ENCODE results near the gene ELAVL3.

ELAVL3 gene

DNA sequence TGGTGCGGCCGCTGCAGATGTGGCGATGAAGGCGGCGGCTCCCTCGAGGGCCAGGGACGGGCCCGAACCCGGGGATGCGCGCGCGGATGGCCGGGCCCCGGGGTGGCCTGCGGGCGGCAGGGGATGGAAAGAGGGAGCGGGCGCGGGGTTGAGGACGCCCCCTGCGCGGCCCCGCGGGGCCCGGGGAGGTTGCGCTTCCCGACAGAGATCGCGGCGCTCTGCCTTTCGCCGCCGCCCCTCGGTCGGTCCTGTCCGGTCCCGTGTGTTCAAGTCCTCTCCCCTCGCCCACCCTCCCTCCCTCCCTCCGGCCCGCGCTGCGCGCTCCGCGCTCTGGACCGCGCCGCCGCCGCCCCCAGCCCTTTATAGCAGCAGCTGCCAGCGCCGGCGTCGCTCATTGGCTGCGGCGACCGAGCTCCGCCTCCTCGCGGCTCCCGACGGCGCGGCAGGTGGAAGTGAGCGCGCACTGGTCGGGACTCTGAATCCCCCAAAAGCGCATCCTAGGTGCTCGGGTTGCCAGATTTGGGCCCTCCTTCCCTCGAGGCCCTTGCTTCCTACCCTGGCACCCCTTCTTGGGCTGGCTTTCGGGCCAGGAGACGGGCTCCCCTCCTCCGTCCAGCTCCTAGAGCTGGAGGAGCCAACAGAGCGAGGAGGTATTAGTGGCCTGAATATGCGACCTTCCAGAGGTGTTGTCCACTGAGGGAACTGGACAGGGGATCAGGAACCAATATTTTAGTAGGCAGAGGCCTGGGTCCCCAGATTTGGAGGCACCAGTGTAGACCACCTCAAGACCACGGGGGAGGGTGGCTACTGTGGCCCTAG, at the start of gene ELAVL3:
TSS of gene ELAVL3 (minus strand) at position 332 of the 819 bp plus-strand sequence. CDS start 438 bp downstream, outside the sequence.
- Mint-ChIP-seq H3K4me3 (peak within 1 kb of the TSS; percentile 54), H3K27me3 (peaks cover 70% of the 10 kb centered on the region), H3K9me3 (no peaks in the 10 kb centered on the region), H3K27ac (peak within 1 kb of the TSS; percentile 52), H3K4me1 (peaks cover 33% of the 10 kb centered on the region), H3K36me3 (peaks cover 18% of the 10 kb centered on the region)
- DNase-seq, result no peak
- CTCF ChIA-PET, result interaction anchor here (1.7 kb wide), 1 partner anchor 12 kb away, joined by 5 read pairs; no protein-coding TSS in a partner anchor

DNA sequence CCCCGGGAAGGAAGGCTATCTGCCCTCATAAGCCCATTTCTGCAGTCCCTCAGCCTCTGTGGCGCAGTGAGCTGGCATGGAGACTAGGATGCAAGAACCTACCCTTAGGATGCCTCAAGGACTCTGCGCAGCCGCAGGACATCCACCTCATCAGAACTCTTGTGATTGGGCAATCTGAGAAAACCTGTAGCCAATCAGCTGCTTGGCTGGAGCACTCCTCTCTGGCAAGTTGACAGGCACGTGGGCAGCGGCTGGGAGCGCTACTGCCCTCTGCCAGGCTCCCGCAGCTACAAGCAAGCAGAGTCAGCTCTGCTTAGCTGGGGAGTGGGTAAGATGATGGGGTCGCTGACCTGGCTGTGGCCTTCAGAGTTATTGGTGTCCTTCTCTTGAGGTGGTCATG, 49.6 kb upstream of the ELAVL3 start:
- H3K4me3 Mint-ChIP-seq, result no peak overlapping the region

DNA sequence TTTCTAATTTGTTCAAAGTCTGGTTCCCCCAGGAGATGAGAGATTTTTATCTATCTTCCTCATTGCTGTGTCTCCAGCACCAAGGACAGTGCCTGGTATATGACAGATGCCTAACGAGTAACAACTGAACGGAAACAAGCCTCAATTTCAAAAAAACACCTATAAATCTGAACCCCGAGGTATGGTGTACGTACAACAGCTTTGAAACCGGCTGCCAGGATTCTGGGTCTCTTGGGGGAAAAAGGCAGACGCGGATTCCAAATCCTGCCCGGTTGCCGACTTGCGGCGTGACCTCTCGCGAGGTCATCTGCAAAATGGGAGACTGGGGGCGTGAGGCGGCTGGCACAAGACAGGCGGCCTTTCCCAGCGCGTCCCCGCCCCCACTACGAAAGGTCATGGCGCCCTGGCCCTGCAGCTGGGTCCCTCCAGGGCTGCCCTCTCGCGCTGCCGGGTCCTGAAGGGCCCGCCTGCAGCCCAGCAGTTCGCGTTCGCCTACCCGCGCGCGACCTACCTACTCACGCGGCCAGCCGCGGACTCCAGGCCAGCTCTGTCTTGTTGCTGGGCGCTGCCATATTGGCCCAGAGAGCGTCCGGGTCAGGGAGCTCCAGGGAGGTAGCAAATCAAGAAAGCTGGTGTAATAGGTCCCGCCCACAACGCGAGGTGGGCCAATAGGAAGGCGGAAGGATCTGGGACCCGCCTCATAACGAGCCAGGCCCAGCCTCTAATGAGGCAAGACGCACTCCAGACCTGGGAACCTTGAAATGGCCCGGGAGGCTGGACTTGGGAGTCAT, 47.9 kb upstream of the ELAVL3 start, which contains the start of gene ECSIT:
TSS of gene ECSIT (minus strand) at position 584 of the 791 bp plus-strand sequence. CDS start 9,964 bp downstream, outside the sequence.
- CTCF ChIA-PET, result interaction anchor here (0.7 to 1.1 kb wide), 3 partner anchors 59 to 404 kb away, joined by 3 read pairs; no protein-coding TSS in a partner anchor
- peak; percentile 95 for DNase-seq
- Mint-ChIP-seq H3K4me3 (peak within 1 kb of the TSS; percentile 84), H3K4me1 (peaks cover 19% of the 10 kb centered on the region), H3K36me3 (no peaks in the 10 kb centered on the region), H3K9me3 (no peaks in the 10 kb centered on the region), H3K27me3 (peaks cover under 1% of the 10 kb centered on the region), H3K27ac (peak within 1 kb of the TSS; percentile 88)

More for the DNA sequence above, 49.6 kb upstream of the ELAVL3 start:
- Mint-ChIP-seq H3K27me3 (peaks cover 14% of the 10 kb centered on the region), H3K4me1 (peaks cover 24% of the 10 kb centered on the region), H3K36me3 (no peaks in the 10 kb centered on the region), H3K9me3 (no peaks in the 10 kb centered on the region), H3K27ac (no peak overlapping the region)
- DNase-seq, result peak; percentile 58
- CTCF ChIA-PET, result no interaction called here

DNA sequence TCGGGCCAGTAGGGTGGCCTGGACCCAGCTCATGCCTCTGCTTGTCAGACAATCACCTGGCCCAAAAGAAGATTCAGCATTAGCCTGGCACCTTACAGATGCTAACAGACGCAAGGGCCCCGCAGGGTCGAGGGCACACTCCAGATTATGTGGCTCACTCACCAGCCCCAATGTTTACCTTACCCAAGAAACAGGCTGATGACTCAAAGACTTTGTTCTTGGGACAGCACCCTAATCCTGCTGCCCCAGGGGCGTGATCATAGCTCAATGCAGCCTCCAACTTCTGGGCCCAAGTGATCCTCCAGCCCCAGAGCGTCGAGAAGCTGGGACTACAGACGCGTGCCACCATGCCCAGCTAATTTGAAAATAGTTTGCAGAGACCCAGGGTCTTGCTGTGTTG, 38.3 kb upstream of the ELAVL3 start:
- DNase-seq, result no peak
- no peaks in the 10 kb centered on the region for H3K4me1 Mint-ChIP-seq
- H3K9me3 Mint-ChIP-seq, result no peaks in the 10 kb centered on the region
- H3K27ac Mint-ChIP-seq, result no peak overlapping the region
- no peaks in the 10 kb centered on the region for H3K27me3 Mint-ChIP-seq
- CTCF ChIA-PET, result no interaction called here
- H3K36me3 Mint-ChIP-seq, result peaks cover 4% of the 10 kb centered on the region
- no peak overlapping the region for H3K4me3 Mint-ChIP-seq

DNA sequence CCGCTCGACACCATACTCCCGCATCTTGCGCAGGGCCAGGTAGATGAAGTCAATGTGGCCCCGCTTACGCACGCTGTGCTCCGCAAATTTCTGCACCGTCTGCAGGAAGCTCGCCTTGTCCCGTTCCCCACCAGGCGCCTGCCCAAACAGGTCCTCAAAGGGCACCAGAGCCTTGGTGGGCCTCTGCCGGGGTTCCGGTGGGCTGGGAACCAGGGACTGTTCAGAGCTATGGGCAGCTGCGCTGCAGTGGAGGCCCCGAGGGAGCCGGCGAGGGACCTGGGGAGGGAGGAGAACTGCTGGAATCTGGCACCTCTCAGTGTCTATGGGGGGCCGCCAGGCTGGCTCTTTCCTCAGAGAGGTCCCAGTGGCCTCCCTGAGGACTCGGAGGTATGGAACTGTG, 33.1 kb upstream of the ELAVL3 start:
- Mint-ChIP-seq H3K27ac (no peak overlapping the region), H3K27me3 (no peaks in the 10 kb centered on the region), H3K4me3 (no peak overlapping the region), H3K9me3 (no peaks in the 10 kb centered on the region), H3K36me3 (peaks cover 9% of the 10 kb centered on the region), H3K4me1 (no peaks in the 10 kb centered on the region)
- CTCF ChIA-PET, result interaction anchor here (1.2 kb wide), 1 partner anchor 17 kb away, joined by 3 read pairs; no protein-coding TSS in a partner anchor
- no peak for DNase-seq

DNA sequence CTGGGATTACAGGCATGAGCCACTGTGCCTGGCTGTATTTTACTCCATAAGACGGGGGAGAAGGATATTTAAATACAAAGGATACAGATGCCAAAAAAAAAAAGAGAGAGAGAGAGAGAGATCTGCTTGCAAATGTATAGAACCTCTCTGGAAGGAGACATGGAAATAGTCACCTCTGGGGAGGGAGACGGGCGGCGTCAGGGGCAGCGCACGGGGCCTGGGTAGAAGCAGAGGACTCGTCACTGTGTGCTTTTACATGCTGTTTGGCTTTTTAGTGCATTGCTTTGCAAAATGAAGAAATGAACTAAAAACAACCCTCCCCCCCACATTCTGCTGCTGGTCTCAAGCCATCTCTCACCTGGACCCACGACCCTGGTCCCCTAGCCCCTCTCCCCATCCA, 29.6 kb upstream of the ELAVL3 start:
- Mint-ChIP-seq H3K27me3 (no peaks in the 10 kb centered on the region), H3K4me1 (peaks cover 14% of the 10 kb centered on the region), H3K36me3 (peaks cover 9% of the 10 kb centered on the region), H3K9me3 (no peaks in the 10 kb centered on the region), H3K4me3 (no peak overlapping the region), H3K27ac (no peak overlapping the region)
- DNase-seq, result no peak
- CTCF ChIA-PET, result interaction anchor here (0.8 kb wide), 1 partner anchor 15 kb away, joined by 3 read pairs; no protein-coding TSS in a partner anchor

DNA sequence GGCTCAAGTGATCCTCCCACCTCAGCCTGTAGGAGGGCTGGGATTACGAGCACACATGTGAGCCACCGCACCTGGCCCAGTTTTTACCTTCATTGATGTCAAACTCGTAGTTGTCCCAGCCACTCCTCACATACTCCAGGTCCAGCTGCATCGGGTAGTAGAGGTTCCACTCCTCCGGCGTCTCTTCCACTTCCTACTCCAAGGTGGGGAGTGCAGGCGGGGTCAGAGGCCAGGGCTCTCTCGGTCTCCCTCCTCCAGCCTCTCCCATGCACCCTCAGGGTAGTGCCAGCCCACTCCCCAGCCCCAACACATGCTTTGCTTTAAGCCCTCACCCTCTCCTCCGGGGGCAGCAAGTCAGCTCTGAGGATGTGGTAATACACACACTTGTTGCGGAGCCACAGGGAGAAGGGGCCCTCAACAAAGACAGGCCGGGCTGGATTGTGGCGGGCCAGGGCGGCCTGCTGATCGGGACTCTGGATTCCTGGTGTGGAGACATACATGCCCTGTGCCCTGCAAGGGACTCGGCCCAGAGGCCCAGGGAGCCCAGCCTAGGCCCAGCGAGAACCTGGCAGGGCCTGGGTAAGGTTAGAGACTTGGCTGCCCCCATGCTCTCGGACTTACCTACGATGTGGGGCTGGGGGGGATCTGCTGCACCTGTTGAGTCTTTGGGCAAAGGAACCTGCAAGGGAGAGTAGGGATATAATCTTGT, 26.7 kb upstream of the ELAVL3 start:
- H3K36me3 Mint-ChIP-seq, result peaks cover 10% of the 10 kb centered on the region
- no peak for DNase-seq
- H3K4me1 Mint-ChIP-seq, result peaks cover 26% of the 10 kb centered on the region
- H3K9me3 Mint-ChIP-seq, result no peaks in the 10 kb centered on the region
- no peaks in the 10 kb centered on the region for H3K27me3 Mint-ChIP-seq
- H3K4me3 Mint-ChIP-seq, result peak overlapping the region; percentile 91
- no peak overlapping the region for H3K27ac Mint-ChIP-seq
- CTCF ChIA-PET, result no interaction called here

DNA sequence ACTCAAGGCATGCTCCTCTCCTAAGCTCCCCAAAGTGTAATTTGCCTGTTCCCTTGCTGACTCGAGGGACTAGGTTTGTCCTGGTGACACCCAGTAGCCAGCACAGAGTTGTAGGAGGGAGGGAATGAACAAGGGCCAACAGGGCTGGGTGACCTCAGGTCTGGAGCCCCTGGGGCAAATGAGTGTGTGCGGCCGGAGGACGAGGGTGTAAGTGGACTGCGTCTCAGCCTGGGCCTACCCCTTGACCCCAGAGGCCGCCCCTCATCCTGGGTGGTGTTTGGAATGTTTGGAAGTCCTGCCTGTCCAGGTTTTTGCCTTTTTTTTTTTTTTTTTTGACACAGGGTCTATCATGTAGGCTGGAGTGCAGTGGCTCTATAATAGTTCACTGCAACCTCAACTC, 26.1 kb upstream of the ELAVL3 start:
- H3K27me3 Mint-ChIP-seq, result no peaks in the 10 kb centered on the region
- peak overlapping the region; percentile 91 for H3K4me3 Mint-ChIP-seq
- DNase-seq, result no peak
- CTCF ChIA-PET, result no interaction called here
- peak overlapping the region; percentile 83 for H3K27ac Mint-ChIP-seq
- H3K9me3 Mint-ChIP-seq, result no peaks in the 10 kb centered on the region
- peaks cover 26% of the 10 kb centered on the region for H3K4me1 Mint-ChIP-seq
- peaks cover 10% of the 10 kb centered on the region for H3K36me3 Mint-ChIP-seq

DNA sequence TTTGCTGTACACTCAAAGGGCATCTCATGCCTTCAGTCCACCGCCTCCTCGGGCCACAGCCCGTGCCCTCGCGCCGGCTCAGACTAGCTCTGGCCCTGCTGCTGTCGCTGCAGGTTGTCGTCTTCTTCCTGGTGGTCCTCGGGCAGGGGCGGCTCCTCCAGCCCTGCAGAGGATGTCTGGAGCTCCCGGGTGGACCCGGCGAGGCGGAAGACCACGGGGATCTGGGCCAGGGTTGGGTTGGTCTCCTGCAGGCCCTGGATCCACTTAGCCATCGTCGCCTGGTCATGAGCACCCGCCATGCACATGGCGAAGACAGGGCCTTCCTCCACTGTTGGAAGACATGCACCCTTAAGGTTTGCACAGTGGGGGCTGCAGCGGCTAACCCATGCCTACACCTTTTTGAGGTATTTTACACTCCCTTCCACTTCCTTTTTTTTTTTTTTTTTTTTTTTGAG, 25.3 kb upstream of the ELAVL3 start:
- no peak for DNase-seq
- Mint-ChIP-seq H3K9me3 (no peaks in the 10 kb centered on the region), H3K27me3 (no peaks in the 10 kb centered on the region), H3K27ac (peak overlapping the region; percentile 95), H3K4me1 (peaks cover 26% of the 10 kb centered on the region), H3K36me3 (peaks cover 11% of the 10 kb centered on the region), H3K4me3 (peak overlapping the region; percentile 91)
- CTCF ChIA-PET, result interaction anchor here (1.3 kb wide), 1 partner anchor 23 kb away, joined by 4 read pairs; no protein-coding TSS in a partner anchor

DNA sequence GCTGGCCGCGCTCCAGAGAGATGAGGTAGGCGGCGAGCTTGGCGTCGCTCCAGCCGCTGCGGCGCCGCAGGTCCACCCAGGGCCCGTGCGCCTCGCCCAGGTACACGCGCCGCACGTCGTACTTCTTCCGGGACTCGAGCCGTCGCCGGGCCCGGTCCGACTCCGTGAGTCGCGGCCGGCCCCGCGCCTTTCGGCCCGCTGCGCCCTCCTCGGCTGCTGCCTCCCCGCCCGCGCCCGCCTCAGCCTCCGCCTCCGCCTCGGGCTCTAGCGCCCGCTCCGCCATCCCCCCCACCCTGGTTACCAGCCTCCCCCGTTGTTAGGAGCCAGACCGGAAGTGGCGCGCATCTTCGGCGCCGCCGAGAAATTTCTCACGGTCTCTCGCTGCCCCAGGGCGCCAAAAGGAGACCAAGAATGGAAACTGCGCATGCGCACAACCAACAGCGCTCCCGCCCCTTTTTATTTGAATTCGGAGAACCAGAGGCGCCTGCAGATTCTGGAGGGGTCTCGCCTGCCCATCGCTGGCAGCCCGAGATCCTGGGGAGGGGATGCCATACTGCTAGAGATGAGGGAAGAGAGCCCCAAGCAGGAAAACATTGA, 24.8 kb upstream of the ELAVL3 start, which contains the start of gene ZNF653:
TSS of gene ZNF653 (minus strand) at position 336 of the 597 bp plus-strand sequence. CDS start at position 283, 53 bp downstream.
- peak within 1 kb of the TSS; percentile 95 for H3K27ac Mint-ChIP-seq
- DNase-seq, result peak; percentile 96
- H3K4me3 Mint-ChIP-seq, result peak within 1 kb of the TSS; percentile 91
- no peaks in the 10 kb centered on the region for H3K27me3 Mint-ChIP-seq
- CTCF ChIA-PET, result interaction anchor here (1.3 kb wide), 1 partner anchor 23 kb away, joined by 4 read pairs; no protein-coding TSS in a partner anchor
- peaks cover 12% of the 10 kb centered on the region for H3K36me3 Mint-ChIP-seq
- H3K4me1 Mint-ChIP-seq, result peaks cover 26% of the 10 kb centered on the region
- no peaks in the 10 kb centered on the region for H3K9me3 Mint-ChIP-seq

DNA sequence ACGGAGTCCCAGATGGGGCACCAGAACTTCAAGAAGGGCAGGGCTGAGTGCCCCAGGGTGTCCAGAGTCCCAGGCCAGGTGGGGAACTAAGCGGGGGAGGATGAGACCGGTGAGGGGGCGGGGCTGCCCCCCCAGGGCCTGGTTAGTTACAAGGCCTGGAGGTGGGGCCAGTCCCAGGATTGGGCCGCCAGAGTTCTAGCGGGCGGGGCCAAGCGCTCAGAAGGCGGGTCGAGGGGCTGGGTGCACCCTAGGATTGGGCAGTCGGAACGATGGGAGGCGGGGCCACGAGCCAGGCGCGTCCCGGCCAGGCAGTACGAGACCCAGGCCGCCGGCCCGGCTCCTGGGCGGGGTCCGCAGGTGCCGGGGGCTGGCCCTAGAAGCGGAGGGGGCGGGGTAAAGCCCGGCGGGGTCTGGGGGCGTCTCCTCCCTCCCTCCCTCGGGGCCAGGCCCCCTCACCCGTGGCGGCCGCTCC, 24.2 kb upstream of the ELAVL3 start:
- no peaks in the 10 kb centered on the region for H3K9me3 Mint-ChIP-seq
- peak overlapping the region; percentile 95 for H3K27ac Mint-ChIP-seq
- H3K4me1 Mint-ChIP-seq, result peaks cover 26% of the 10 kb centered on the region
- no peaks in the 10 kb centered on the region for H3K27me3 Mint-ChIP-seq
- H3K36me3 Mint-ChIP-seq, result peaks cover 12% of the 10 kb centered on the region
- CTCF ChIA-PET, result no interaction called here
- peak; percentile 98 for DNase-seq
- peak overlapping the region; percentile 91 for H3K4me3 Mint-ChIP-seq

DNA sequence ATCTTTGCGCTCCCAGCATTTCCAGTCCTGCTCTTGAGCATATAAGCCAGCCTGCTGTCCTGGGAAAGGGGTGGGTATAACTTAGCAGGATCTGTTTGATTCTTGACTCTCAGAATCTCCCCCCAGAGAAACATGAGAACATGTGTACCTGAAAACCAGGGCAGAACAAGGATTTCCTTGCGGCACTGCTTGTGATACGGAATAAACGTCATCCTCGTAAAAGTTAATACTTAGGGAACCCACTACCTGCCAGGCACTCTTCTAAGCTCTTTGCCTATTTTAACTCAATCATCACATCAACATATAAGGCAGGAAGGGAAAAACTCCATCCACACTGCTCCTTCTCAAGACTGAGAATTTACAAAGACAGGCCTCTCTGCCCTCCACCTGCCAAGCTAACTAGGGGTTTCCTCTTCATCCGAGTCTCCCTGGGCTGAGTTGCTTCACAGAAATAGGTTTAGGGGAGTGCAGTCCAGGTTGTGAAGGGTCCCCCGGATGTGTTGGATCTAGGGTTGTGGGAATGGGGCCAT, 23.7 kb upstream of the ELAVL3 start:
- peaks cover 13% of the 10 kb centered on the region for H3K36me3 Mint-ChIP-seq
- CTCF ChIA-PET, result no interaction called here
- H3K27me3 Mint-ChIP-seq, result no peaks in the 10 kb centered on the region
- H3K27ac Mint-ChIP-seq, result peak overlapping the region; percentile 89
- H3K4me1 Mint-ChIP-seq, result peaks cover 26% of the 10 kb centered on the region
- H3K4me3 Mint-ChIP-seq, result peak overlapping the region; percentile 91
- no peaks in the 10 kb centered on the region for H3K9me3 Mint-ChIP-seq
- no peak for DNase-seq

DNA sequence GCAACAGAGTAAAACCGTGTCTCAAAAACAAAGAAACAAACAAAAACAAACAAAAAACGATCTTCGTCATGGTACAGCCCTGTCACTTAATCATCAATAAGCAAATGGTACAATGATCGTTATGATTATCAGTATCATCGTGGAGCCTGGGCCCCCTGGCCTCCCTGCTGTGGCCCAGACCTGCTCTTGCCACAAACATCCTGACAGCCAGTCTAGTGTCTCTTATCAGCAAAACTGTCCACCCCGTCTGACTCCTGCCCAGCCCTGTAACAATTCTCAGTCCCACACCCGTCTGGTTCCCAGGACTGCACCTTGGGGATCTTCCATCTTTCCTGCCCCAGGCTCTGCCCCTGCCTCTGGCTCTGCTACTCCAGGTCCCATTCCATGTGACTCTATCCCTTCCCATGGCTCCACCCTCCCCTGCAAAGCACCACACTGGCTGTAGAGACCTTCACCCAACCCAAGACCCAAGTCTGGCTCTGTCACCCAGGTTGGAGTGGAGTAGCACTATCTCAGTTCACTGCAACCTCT, 19.1 kb upstream of the ELAVL3 start:
- Mint-ChIP-seq H3K27ac (no peak overlapping the region), H3K27me3 (no peaks in the 10 kb centered on the region), H3K4me3 (no peak overlapping the region), H3K4me1 (peaks cover 11% of the 10 kb centered on the region), H3K36me3 (peaks cover 22% of the 10 kb centered on the region), H3K9me3 (no peaks in the 10 kb centered on the region)
- CTCF ChIA-PET, result no interaction called here
- no peak for DNase-seq

Measured in activated naive CD4-positive, alpha-beta T cell treated with anti-CD3 and anti-CD28 coated beads, Interleukin-2, amount 10 ng/mL, durations not matched to agents 7 days and 5 days (primary cell).